Activated naive CD8-positive, alpha-beta T cell (primary cell): Measurements from ENCODE around the gene LYRM1.
A peak's percentile ranks its signal among the peaks of the same experiment; 100 is the strongest.
"Not testable (repeated sequence)": the region's sequence is repeated elsewhere in the genome, so short reads cannot be mapped to it uniquely, and the experiment has no call there.

Experiments
- H3K27ac Mint-ChIP-seq: one replicate; pipeline ENCODE4 v1.8.0; 2021; ENCODE audit warnings: mixed read lengths
- H3K27me3 Mint-ChIP-seq: one replicate; pipeline ENCODE4 v1.8.0; 2021; ENCODE audit warnings: mixed read lengths
- H3K36me3 Mint-ChIP-seq: one replicate; pipeline ENCODE4 v1.8.0; 2021; ENCODE audit warnings: mixed read lengths
- H3K4me1 Mint-ChIP-seq: one replicate; pipeline ENCODE4 v1.8.0; 2021; ENCODE audit warnings: low read depth, mixed read lengths
- H3K4me3 Mint-ChIP-seq: one replicate; pipeline ENCODE4 v1.8.0; 2021; ENCODE audit warnings: mild to moderate bottlenecking, mixed read lengths
- H3K9me3 Mint-ChIP-seq: one replicate; pipeline ENCODE4 v1.8.0; 2021; ENCODE audit warnings: low read depth, mixed read lengths

Gene LYRM1

GRCh38 chr16:20900299-20901067 is at the start of gene LYRM1, which contains the start of gene DCUN1D3:
LYRM1 (plus strand) TSS chr16:20900771; CDS start chr16:20915556, 14,785 bp downstream.
DCUN1D3 (minus strand) TSS chr16:20900358; CDS start chr16:20862538, 37,820 bp downstream.
- peaks cover 10% of the 10 kb centered on the region for H3K36me3 Mint-ChIP-seq
- peak within 1 kb of the TSS; percentile 94 for H3K4me3 Mint-ChIP-seq
- no peaks in the 10 kb centered on the region for H3K9me3 Mint-ChIP-seq
- no peaks in the 10 kb centered on the region for H3K27me3 Mint-ChIP-seq
- H3K4me1 Mint-ChIP-seq: peaks cover 67% of the 10 kb centered on the region
- peak within 1 kb of the TSS; percentile 97 for H3K27ac Mint-ChIP-seq

GRCh38 chr16:20850981-20851380 is 49.6 kb upstream of the LYRM1 start:
- Mint-ChIP-seq H3K36me3 (no peaks in the 10 kb centered on the region), H3K27ac (no peak overlapping the region), H3K27me3 (no peaks in the 10 kb centered on the region)

GRCh38 chr16:20851601-20852000 is 49.0 kb upstream of the LYRM1 start:
- no peaks in the 10 kb centered on the region for H3K36me3 Mint-ChIP-seq
- H3K27me3 Mint-ChIP-seq: no peaks in the 10 kb centered on the region
- no peaks in the 10 kb centered on the region for H3K9me3 Mint-ChIP-seq
- H3K4me1 Mint-ChIP-seq: peaks cover 2% of the 10 kb centered on the region
- no peak overlapping the region for H3K4me3 Mint-ChIP-seq
- H3K27ac Mint-ChIP-seq: no peak overlapping the region

More at GRCh38 chr16:20850981-20851380, 49.6 kb upstream of the LYRM1 start:
- Mint-ChIP-seq H3K4me1 (peaks cover 2% of the 10 kb centered on the region), H3K9me3 (no peaks in the 10 kb centered on the region), H3K4me3 (no peak overlapping the region)

DNA sequence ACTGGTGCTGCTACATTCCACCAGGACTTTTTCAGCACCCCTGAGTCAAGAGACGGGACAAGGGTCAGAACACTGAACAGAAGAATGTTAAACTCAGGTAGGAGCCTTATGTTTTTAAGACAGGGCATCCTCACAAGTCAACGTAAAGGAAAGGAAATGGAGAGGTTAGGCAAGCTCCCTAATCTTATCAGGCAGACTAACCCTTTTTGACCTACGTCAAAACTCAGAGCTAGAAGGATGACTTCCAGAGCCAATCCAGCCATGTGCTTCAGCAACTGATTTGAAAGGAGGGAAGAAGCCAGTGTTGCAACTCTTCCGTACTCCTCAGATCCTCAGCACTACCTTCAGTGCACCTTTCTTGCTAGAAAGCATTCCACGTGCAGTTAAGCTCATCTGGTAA is 47.4 kb upstream of the LYRM1 start:
- Mint-ChIP-seq H3K27me3 (no peaks in the 10 kb centered on the region), H3K4me1 (peaks cover 2% of the 10 kb centered on the region), H3K27ac (no peak overlapping the region), H3K9me3 (no peaks in the 10 kb centered on the region), H3K4me3 (no peak overlapping the region), H3K36me3 (no peaks in the 10 kb centered on the region)

GRCh38 chr16:20853981-20854620 is 46.5 kb upstream of the LYRM1 start:
- no peaks in the 10 kb centered on the region for H3K27me3 Mint-ChIP-seq
- peaks cover 2% of the 10 kb centered on the region for H3K4me1 Mint-ChIP-seq

DNA sequence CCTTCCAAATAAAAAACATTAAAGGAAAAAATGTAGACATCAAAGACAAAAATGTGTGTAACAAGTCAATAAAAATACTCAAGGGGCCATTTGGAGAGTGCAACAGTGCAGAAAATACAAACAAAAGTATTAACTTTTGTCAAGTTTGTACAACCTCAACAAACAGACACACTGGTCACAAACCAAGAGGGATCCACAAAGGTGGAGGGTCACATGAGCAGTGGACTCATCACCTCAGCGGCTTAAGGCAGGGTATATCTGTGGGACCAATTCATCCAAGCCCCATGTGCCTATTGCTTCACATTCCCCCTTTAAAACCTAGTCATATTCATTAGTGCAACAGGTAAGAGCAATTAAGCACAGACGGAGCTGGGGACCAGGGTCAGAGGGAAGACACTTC is 45.6 kb upstream of the LYRM1 start:
- H3K9me3 Mint-ChIP-seq: no peaks in the 10 kb centered on the region
- H3K36me3 Mint-ChIP-seq: peaks cover 5% of the 10 kb centered on the region
- H3K27ac Mint-ChIP-seq: no peak overlapping the region
- H3K4me1 Mint-ChIP-seq: peaks cover 2% of the 10 kb centered on the region
- no peak overlapping the region for H3K4me3 Mint-ChIP-seq
- no peaks in the 10 kb centered on the region for H3K27me3 Mint-ChIP-seq

More at GRCh38 chr16:20853981-20854620, 46.5 kb upstream of the LYRM1 start:
- Mint-ChIP-seq H3K4me3 (no peak overlapping the region), H3K36me3 (no peaks in the 10 kb centered on the region), H3K27ac (no peak overlapping the region), H3K9me3 (no peaks in the 10 kb centered on the region)

GRCh38 chr16:20857281-20857680 is 43.3 kb upstream of the LYRM1 start:
- H3K27me3 Mint-ChIP-seq: no peaks in the 10 kb centered on the region
- H3K4me1 Mint-ChIP-seq: no peaks in the 10 kb centered on the region
- H3K36me3 Mint-ChIP-seq: peaks cover 7% of the 10 kb centered on the region
- no peaks in the 10 kb centered on the region for H3K9me3 Mint-ChIP-seq
- no peak overlapping the region for H3K4me3 Mint-ChIP-seq
- no peak overlapping the region for H3K27ac Mint-ChIP-seq

DNA sequence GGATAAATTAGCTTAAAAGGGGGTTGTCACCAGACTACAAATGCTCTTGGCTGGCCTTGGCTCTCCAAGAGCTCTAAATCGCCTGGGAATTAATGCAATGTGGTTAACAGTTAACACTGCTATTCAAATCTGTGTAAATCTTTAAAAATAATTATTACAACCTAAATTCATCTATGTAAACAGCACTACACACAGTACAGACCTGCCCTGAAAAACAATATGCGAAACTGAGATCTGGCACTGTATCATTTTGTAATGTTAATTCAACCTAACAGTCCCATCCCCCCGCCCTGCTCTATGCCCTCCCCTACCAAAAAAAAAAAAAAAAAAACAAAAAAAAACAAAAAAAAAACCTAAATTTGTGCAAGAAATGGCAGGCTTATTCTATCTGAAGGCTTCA is 41.3 kb upstream of the LYRM1 start:
- H3K27ac Mint-ChIP-seq: no peak overlapping the region
- peaks cover 7% of the 10 kb centered on the region for H3K36me3 Mint-ChIP-seq
- no peaks in the 10 kb centered on the region for H3K27me3 Mint-ChIP-seq
- no peaks in the 10 kb centered on the region for H3K4me1 Mint-ChIP-seq
- no peaks in the 10 kb centered on the region for H3K9me3 Mint-ChIP-seq
- no peak overlapping the region for H3K4me3 Mint-ChIP-seq

DNA sequence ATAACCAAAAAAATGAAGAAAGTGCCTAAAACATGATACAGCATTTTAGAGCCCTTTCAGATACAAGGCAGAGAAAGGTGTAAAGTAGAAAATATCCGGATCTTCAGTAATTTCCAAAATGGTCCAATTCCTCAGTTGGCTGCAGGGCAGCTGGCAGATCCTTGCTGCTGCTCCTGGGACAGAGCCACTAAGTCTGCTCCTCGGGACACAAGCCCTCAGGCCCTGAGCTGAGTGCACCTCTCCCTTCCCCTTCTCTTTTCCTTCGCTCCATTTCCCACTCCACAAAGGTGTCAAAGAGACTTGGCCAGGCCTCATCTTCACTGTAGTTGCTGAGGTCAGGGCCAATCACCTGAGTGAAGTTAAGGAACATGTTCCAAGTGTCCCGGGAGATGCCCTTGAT is 40.9 kb upstream of the LYRM1 start:
- Mint-ChIP-seq H3K27me3 (no peaks in the 10 kb centered on the region), H3K4me3 (no peak overlapping the region), H3K9me3 (no peaks in the 10 kb centered on the region), H3K36me3 (peaks cover 7% of the 10 kb centered on the region), H3K4me1 (peaks cover 2% of the 10 kb centered on the region), H3K27ac (no peak overlapping the region)

GRCh38 chr16:20860361-20860760 is 40.2 kb upstream of the LYRM1 start:
- no peaks in the 10 kb centered on the region for H3K27me3 Mint-ChIP-seq
- H3K4me3 Mint-ChIP-seq: no peak overlapping the region
- H3K4me1 Mint-ChIP-seq: peaks cover 3% of the 10 kb centered on the region
- no peaks in the 10 kb centered on the region for H3K9me3 Mint-ChIP-seq
- H3K36me3 Mint-ChIP-seq: peaks cover 7% of the 10 kb centered on the region
- no peak overlapping the region for H3K27ac Mint-ChIP-seq

GRCh38 chr16:20860995-20861394 is 39.6 kb upstream of the LYRM1 start:
- H3K4me1 Mint-ChIP-seq, H3K36me3 Mint-ChIP-seq, H3K27ac Mint-ChIP-seq, H3K4me3 Mint-ChIP-seq, H3K9me3 Mint-ChIP-seq, H3K27me3 Mint-ChIP-seq: not testable (repeated sequence)

GRCh38 chr16:20862162-20862960 is 38.2 kb upstream of the LYRM1 start:
- no peak overlapping the region for H3K4me3 Mint-ChIP-seq
- peaks cover 3% of the 10 kb centered on the region for H3K4me1 Mint-ChIP-seq
- no peaks in the 10 kb centered on the region for H3K27me3 Mint-ChIP-seq
- H3K27ac Mint-ChIP-seq: no peak overlapping the region
- no peaks in the 10 kb centered on the region for H3K9me3 Mint-ChIP-seq
- peaks cover 10% of the 10 kb centered on the region for H3K36me3 Mint-ChIP-seq

- H3K27me3 Mint-ChIP-seq, H3K9me3 Mint-ChIP-seq: not testable (repeated sequence)
These were observed 36.2 kb upstream of the LYRM1 start for GRCh38 chr16:20864376-20864775.

GRCh38 chr16:20865420-20866131 is 35.0 kb upstream of the LYRM1 start:
- Mint-ChIP-seq H3K36me3 (peaks cover 3% of the 10 kb centered on the region), H3K27ac (no peak overlapping the region), H3K9me3 (no peaks in the 10 kb centered on the region), H3K27me3 (no peaks in the 10 kb centered on the region), H3K4me3 (no peak overlapping the region), H3K4me1 (peaks cover 3% of the 10 kb centered on the region)

More at GRCh38 chr16:20864376-20864775, 36.2 kb upstream of the LYRM1 start:
- H3K4me3 Mint-ChIP-seq, H3K4me1 Mint-ChIP-seq, H3K27ac Mint-ChIP-seq, H3K36me3 Mint-ChIP-seq: not testable (repeated sequence)
